HG03558 (cell line): Measurements from ENCODE around the gene RAB6B.

Source experiments
- ATAC-seq: cut with Tn5 transposase; IDR thresholded peaks from one replicate; pipeline ENCODE4 v1.9.1; 2021; ENCODE audit warnings: moderate number of reproducible peaks; ENCODE audit not compliant: unreplicated experiment; ENCODE audit errors: extremely low read depth

Gene RAB6B

DNA sequence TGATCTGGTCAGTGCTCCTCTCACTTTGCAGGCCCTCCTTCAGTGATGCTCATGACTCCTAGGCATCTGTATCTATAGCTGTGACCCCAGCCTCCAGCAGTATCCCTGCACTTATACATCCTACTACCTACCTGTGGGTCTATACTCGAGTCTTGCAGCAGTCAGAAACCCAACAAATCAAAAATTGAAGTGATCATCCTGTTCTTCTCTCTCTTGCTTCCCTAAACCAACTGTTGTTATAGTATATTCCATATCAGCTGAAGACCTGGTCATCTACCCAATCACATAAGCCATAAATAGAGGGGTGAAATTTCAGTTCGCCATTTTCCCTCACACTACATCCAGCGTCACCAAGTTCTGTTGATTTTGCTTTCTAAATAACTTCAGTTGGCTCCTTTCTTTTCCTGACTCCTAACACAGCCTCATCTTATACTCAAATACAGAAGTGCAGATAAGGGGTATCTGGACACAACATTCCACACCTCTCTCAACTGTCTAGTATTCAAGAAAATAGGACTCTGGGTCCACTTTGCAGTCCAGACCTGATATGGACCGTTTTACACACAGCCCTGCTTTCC lies 116.0 kb downstream of the RAB6B start:
- no peak for ATAC-seq

DNA sequence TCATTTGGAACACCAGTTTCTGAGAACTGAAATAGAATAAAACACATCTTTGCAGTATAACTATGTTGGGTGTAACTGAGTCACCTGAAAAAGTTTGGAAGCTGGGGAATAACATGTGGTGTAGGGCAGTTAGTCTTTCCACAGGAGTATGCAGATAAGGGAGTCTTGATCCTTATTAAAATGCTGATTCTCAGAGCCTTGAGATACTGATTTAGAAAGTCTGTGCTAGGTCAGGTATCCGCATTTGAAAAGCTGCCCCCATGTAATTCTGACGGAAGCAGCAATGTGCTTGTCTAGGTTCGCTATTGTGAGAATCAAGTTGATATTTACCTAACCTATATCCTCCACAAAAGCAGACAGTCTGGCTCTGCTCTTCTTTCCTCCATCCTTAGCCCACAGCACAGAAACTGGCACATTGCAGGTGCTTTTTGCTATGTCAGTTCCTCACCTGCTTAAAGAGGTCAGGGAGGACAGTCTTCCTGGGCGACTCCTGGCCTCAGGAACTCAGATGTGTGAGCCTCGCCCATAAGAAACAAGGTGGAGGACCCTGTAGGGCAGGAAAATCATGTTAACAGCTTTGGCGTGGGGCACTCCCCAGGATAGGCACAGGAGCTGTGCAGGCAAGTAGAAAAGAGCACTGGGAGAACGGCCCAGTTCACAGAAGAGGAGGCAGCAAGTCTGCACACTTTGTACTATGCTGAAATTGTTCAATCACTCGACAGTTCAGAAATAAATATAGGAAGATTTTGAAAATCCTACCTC lies 117.7 kb downstream of the RAB6B start:
- no peak for ATAC-seq

DNA sequence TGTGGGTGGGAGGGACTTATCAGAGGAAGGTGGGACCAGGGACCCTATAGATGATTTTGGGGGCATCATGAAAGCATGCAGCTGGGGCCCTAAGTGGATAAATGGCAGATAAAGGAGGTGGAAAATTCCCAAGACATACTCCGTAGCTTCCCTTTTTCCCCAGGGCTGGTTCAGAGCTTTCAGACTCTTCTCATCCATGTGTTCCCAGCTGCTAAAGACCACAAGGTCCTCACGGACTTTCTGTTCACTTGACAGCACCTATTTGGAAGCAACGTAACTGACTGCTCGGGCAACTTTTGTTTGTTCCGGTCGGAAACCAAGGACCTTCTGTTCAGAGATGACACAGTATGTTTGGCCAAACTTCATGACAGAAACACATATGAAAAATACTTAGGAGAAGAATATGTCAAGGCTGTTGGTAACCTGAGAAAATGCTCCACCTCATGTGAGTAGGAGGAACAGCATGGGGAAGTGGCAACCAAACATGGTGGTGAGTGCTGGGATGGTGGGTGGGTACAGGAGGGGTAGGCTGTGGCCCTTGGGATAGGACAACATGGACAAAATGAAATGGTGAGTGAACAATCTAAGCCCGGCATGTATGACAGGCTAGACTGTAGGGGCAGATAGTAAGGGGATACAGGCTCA lies 118.8 kb downstream of the RAB6B start:
- no peak for ATAC-seq

DNA sequence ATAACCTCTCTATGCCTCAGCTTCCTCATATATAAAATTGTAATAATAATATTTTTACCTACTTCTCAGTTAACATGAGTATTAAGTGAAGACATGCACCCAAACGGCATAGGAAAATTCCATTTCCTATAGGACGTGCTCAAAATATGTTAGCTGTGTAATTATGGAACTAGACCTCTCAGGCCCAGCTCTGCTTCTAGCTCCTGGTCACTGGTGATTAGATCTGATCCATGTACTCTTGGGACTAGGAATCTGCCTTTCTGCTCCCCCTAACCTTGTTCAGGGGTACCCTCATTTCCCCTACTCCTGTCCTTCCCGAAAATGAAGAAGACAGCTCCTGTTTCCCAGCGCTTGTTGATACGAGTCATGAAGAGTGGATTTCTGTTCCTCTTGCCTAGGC lies 119.8 kb downstream of the RAB6B start:
- ATAC-seq, result no peak

DNA sequence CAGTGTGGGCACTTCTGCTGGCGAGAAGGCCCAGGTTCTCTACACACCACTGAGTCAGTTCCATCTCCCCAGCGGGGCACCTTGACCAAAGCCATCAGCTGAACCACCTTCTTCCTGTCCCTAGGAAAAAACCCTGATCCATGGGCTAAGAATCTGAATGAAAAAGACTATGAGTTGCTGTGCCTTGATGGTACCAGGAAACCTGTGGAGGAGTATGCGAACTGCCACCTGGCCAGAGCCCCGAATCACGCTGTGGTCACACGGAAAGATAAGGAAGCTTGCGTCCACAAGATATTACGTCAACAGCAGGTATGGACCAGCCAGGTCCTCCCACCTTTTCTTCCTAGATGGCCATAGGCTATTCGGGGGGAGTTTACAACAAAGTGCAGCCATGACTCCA lies 120.4 kb downstream of the RAB6B start:
- no peak for ATAC-seq
